Smooth muscle cell (in vitro differentiated cells): ENCODE measurements around the gene ZNF839. TPM values are rescaled to one million over a fixed set of nuclear protein-coding genes. Genes with fewer than 3 reads are reported as not detected.

Experiments used
- DNase-seq: peaks from one replicate; lab custom pipeline; 2025; ENCODE audit not compliant: unreplicated experiment; lab: John Stamatoyannopoulos, UW
- H2AFZ ChIP-seq: fragments of 200-600 bp; sonication (generic); 2 replicates; pipeline ENCODE4 v1.6.0; 2016; ENCODE audit warnings: antibody characterized with exemption, low read depth, mild to moderate bottlenecking
- H3F3A ChIP-seq: fragments of 200-600 bp; sonication (generic); 2 replicates; pipeline ENCODE4 v1.6.0; 2017; ENCODE audit warnings: antibody characterized with exemption, low read depth
- H3K27ac ChIP-seq: fragments of 200-600 bp; sonication (generic); 2 replicates; pipeline ENCODE4 v1.5.1; 2016; ENCODE audit warnings: low read depth, mild to moderate bottlenecking
- H3K27me3 ChIP-seq: fragments of 200-600 bp; sonication (generic); 2 replicates; pipeline ENCODE4 v1.6.1; 2016; ENCODE audit warnings: low read depth, mild to moderate bottlenecking
- H3K36me3 ChIP-seq: fragments of 200-600 bp; sonication (generic); 2 replicates; pipeline ENCODE4 v1.5.1; 2016; ENCODE audit warnings: low read depth
- H3K4me1 ChIP-seq: fragments of 200-600 bp; sonication (generic); 2 replicates; pipeline ENCODE4 v1.5.1; 2016; ENCODE audit warnings: low read depth
- H3K4me2 ChIP-seq: fragments of 200-600 bp; sonication (generic); 2 replicates; pipeline ENCODE4 v1.6.0; 2016; ENCODE audit warnings: mild to moderate bottlenecking
- H3K4me3 ChIP-seq: fragments of 200-600 bp; sonication (generic); 2 replicates; pipeline ENCODE4 v1.5.1; 2016; ENCODE audit warnings: mild to moderate bottlenecking
- H3K79me2 ChIP-seq: fragments of 200-600 bp; sonication (generic); 2 replicates; pipeline ENCODE4 v1.6.0; 2016; ENCODE audit warnings: low read depth, mild to moderate bottlenecking
- H3K9ac ChIP-seq: fragments of 200-600 bp; sonication (generic); 2 replicates; pipeline ENCODE4 v1.6.0; 2016; ENCODE audit warnings: low read depth
- H3K9me3 ChIP-seq: fragments of 200-600 bp; sonication (generic); replicated peaks from 2 replicates; pipeline ENCODE4 v1.5.1; 2016; ENCODE audit warnings: low read depth
- H4K20me1 ChIP-seq: fragments of 200-600 bp; sonication (generic); 2 replicates; pipeline ENCODE4 v1.6.0; 2016; ENCODE audit warnings: low read depth
- CTCF ChIP-seq: fragments of 200-600 bp; sonication (generic); IDR thresholded peaks from 2 replicates; pipeline ENCODE4 v1.5.1; 2017; ENCODE audit warnings: borderline replicate concordance, mild to moderate bottlenecking, antibody characterized with exemption; ENCODE audit not compliant: insufficient read depth, poor library complexity, severe bottlenecking
- WGBS: methylation state at CpG from one replicate; pipeline ENCODE4 v1.1.7; 2016; ENCODE audit warnings: low lambda C conversion rate; 5-methylcytosine and 5-hydroxymethylcytosine counted together
- polyA plus RNA-seq: library from polyadenylated mRNA; unstranded; fragments of >200 nt; fragmentation: Nextera tagmentation; extraction: Ambion mirVana; gene quantifications from 2 replicates; pipeline ENCODE4 v1.2.1, GENCODE V29; 2016
- total RNA-seq: library from RNA; depleted of rRNA; stranded (reverse); fragments of >200 nt; gene quantifications from 2 replicates; pipeline ENCODE4 v1.2.3, GENCODE V29; 2014

Gene ZNF839
- total and polyA plus RNA-seq, 2 experiments from 2014 or later, result 4.0 to 13.1 TPM

- TF ChIP-seq CTCF, result no peak
Measured at GRCh38 chr14:102279688-102280348, 39.7 kb upstream of the ZNF839 start.

GRCh38 chr14:102280376-102280962 lies 39.1 kb upstream of the ZNF839 start:
- no peak overlapping the region for H2AFZ ChIP-seq
- H3K9me3 ChIP-seq, result no peaks in the 10 kb centered on the region
- no peak overlapping the region for H3K4me3 ChIP-seq
- H3F3A ChIP-seq, result no peaks in the 10 kb centered on the region
- no peaks in the 10 kb centered on the region for H3K79me2 ChIP-seq
- TF ChIP-seq CTCF, result no peak
- H4K20me1 ChIP-seq, result no peaks in the 10 kb centered on the region
- no peaks in the 10 kb centered on the region for H3K36me3 ChIP-seq
- H3K27me3 ChIP-seq, result no peaks in the 10 kb centered on the region
- WGBS, result 76% methylated on average over 8 of the region's 8 CpGs
- H3K27ac ChIP-seq, result peak overlapping the region; percentile 69
- no peaks in the 10 kb centered on the region for H3K4me1 ChIP-seq
- no peak for DNase-seq
- no peak overlapping the region for H3K9ac ChIP-seq
- H3K4me2 ChIP-seq, result peak overlapping the region; percentile 1

More at GRCh38 chr14:102279688-102280348, 39.7 kb upstream of the ZNF839 start:
- Histone ChIP-seq H3K79me2 (no peaks in the 10 kb centered on the region), H3K4me3 (no peak overlapping the region), H3K9ac (no peak overlapping the region), H4K20me1 (no peaks in the 10 kb centered on the region), H3K4me2 (peak overlapping the region; percentile 1), H2AFZ (no peak overlapping the region), H3F3A (no peaks in the 10 kb centered on the region), H3K27ac (peak overlapping the region; percentile 69), H3K9me3 (no peaks in the 10 kb centered on the region), H3K36me3 (no peaks in the 10 kb centered on the region), H3K27me3 (no peaks in the 10 kb centered on the region), H3K4me1 (no peaks in the 10 kb centered on the region)
- WGBS, result 64% methylated on average over 8 of the region's 8 CpGs
- DNase-seq, result no peak

GRCh38 chr14:102282751-102283465 lies 36.6 kb upstream of the ZNF839 start:
- no peaks in the 10 kb centered on the region for H3K9me3 ChIP-seq
- no peak for DNase-seq
- H3K9ac ChIP-seq, result no peak overlapping the region
- no peaks in the 10 kb centered on the region for H4K20me1 ChIP-seq
- no peak overlapping the region for H3K4me3 ChIP-seq
- H3K4me1 ChIP-seq, result no peaks in the 10 kb centered on the region
- H3K4me2 ChIP-seq, result no peak overlapping the region
- no peaks in the 10 kb centered on the region for H3K36me3 ChIP-seq
- no peaks in the 10 kb centered on the region for H3F3A ChIP-seq
- H2AFZ ChIP-seq, result no peak overlapping the region
- H3K27ac ChIP-seq, result no peak overlapping the region
- H3K79me2 ChIP-seq, result no peaks in the 10 kb centered on the region
- H3K27me3 ChIP-seq, result no peaks in the 10 kb centered on the region
- TF ChIP-seq CTCF, result no peak
- WGBS, result 94% methylated on average over 9 of the region's 9 CpGs
